ENCODE results near the gene CREB3L1.

- TF ChIP-seq CTCF (IDR thresholded peaks at IDR 0.05) (no peak), ZFX (IDR thresholded peaks at IDR 0.05; ENCODE audit: borderline replicate concordance) (no peak)
Observed at GRCh38 chr11:46229230-46229629, 48.2 kb upstream of the CREB3L1 start.

Measured in 22Rv1 (cell line).